AG09309 (cell line): ENCODE measurements around the gene KRTAP5-8.
"Not testable (repeated sequence)": the region's sequence is repeated elsewhere in the genome, so short reads cannot be mapped to it uniquely, and the experiment has no call there.

Source experiments
- DNase-seq: peaks from one replicate; pipeline ENCODE4 v3.0.0-alpha.2; 2010; ENCODE audit warnings: low read depth
- H3K4me3 ChIP-seq: 2 replicates; pipeline ENCODE4 v1.5.1; 2011; ENCODE audit warnings: mild to moderate bottlenecking, low read depth, low read length, moderate library complexity; ENCODE audit not compliant: control insufficient read depth
- CTCF ChIP-seq: IDR thresholded peaks from 2 replicates; pipeline ENCODE4 v1.5.1; 2011; ENCODE audit warnings: mild to moderate bottlenecking, low read depth, low read length, inconsistent platforms; ENCODE audit not compliant: insufficient read depth, control insufficient read depth; ENCODE audit errors: missing control alignments

Gene KRTAP5-8

GRCh38 chr11:71518506-71519471, 19.0 kb upstream of the KRTAP5-8 start:
- TF ChIP-seq CTCF = no peak
- DNase-seq = no peak
- H3K4me3 ChIP-seq = no peak overlapping the region

- no peak overlapping the region for H3K4me3 ChIP-seq
- no peak for DNase-seq
- no peak for TF ChIP-seq CTCF
These were observed 18.3 kb upstream of the KRTAP5-8 start for GRCh38 chr11:71519546-71519945.

DNA sequence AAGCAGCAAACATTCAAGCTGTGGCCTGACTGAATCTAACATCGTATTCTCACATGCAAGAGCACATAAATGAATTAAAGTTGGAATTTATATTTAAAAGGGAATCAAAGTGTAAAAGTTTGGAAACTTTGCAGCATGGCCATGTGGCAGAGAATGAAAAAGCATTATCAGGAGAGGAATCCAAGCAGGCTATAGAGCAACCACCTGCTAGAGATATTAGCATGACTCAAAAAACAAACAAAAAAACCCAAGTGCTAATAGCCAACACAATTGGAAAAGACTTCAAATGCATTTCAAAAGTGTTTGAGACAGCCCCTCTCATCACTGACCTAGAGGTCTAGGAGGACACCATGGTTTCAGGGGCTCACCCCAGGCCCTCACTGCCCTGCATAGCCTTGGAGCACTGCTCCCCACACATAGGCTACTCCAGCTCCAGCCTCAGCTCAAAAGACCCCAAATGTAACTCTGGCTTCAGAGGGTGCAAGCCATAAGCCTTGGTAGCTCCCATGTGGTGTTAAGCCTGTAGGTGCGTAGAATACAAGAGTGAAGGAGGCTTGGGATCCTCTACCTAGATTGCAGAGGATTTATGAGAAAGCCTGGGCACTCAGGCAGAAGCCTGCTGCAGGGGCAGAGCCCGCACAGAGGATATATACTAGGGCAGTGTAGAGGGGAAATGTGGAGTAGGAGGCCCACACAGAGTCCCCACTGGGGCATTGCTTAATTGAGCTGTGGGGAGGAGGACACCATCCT, 12.5 kb upstream of the KRTAP5-8 start:
- no peak for TF ChIP-seq CTCF
- no peak for DNase-seq

GRCh38 chr11:71525938-71526495, 11.8 kb upstream of the KRTAP5-8 start:
- no peak overlapping the region for H3K4me3 ChIP-seq
- no peak for TF ChIP-seq CTCF
- DNase-seq = no peak

More for the DNA sequence above, 12.5 kb upstream of the KRTAP5-8 start:
- H3K4me3 ChIP-seq = no peak overlapping the region

GRCh38 chr11:71526796-71527575, 10.8 kb upstream of the KRTAP5-8 start, which contains the start of gene KRTAP5-7:
Gene KRTAP5-7 (plus strand): TSS chr11:71527267. CDS start chr11:71527301, 34 bp downstream.
- not testable (repeated sequence) for DNase-seq, H3K4me3 ChIP-seq

DNA sequence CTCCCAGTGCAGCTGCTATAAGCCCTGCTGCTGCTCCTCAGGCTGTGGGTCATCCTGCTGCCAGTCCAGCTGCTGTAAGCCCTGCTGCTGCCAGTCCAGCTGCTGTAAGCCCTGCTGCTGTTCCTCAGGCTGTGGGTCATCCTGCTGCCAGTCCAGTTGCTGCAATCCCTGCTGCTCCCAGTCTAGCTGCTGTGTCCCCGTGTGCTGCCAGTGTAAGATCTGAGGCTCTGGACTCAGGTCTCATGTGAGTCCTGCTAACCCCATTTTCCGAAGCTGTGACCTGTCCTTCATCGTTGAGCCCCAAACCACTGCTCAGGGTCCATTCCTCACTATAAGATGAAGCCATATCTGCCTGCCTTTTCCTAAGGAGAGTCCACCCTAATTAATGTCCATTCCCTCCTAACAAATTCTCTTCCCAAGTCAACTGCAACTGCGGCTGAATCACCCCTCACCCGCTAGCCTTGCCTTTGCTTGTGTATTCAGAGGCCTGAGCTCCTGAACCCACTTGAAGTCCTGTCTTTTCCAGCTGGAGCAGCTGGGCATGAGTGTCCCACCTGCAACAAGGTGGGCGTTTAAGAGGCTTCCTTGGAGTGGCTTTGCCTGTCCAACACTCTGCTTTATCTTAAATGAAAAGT, 10.1 kb upstream of the KRTAP5-8 start:
- no peak for TF ChIP-seq CTCF
- no peak overlapping the region for H3K4me3 ChIP-seq
- DNase-seq = no peak
